Measurements from ENCODE around the gene PACS1.

Gene PACS1

DNA sequence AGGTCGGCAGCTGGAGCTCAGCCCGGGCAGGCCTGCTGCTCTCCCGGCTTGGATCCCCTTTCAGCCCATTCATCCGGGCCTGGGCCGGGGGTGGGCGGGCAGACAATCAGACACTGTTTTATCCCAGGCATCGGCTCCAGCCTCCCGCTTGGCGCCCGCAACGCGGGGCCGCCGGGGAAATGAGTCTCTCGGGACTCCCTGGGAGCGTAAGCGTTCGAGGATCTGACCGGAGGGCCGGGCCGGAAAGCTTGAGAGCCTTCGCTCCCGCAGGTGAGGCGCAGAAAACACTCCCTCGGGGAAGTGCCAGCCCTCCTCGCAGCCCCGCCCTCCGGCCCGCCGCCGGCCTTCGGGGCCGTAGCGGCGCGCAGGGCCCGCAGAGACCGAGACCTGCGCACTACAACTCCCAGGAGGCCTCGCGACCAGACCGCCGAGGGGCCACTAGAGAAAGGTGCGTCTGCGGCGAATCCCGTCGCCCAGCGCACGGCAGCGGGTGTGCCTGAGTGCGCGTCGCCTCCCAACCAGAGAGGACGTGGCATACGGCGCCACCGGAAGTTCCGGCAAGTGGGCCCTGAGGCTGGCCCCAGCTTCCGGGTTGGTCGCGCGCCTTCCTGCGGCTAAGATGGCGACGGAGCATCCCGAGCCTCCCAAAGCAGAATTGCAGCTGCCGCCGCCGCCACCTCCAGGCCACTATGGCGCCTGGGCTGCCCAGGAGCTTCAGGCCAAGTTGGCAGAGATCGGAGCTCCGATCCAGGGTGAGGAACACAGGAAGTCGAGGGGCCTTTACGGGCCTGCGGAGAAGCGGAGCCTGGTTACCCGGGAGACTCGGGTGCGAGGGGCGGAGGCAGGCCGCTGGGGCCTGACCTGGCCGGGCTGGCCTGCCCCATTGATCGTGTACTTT lies 18.1 kb upstream of the PACS1 start, which contains the start of gene SF3B2:
Gene SF3B2, plus strand, starts transcription at position 599 of the 898 bp plus-strand sequence. Its CDS starts 21 bp downstream, at position 620.
- TF ChIP-seq EZH2phosphoT487 (IDR thresholded peaks at IDR 0.05; ENCODE audit: low read depth) (no peak), CTCF (IDR thresholded peaks at IDR 0.05; ENCODE audit: low read depth, low read length) (no peak)
- Histone ChIP-seq H3K36me3 (replicated peaks; ENCODE audit: low read depth, low read length) (peaks cover 30% of the 10 kb centered on the region), H3K4me3 (ENCODE audit: low read length) (peak within 1 kb of the TSS; percentile 94), H3K4me2 (ENCODE audit: low read length) (peak within 1 kb of the TSS; percentile 96), H3K27me3 (ENCODE audit: low read depth, low read length) (no peaks in the 10 kb centered on the region), H2AFZ (ENCODE audit: low read depth, low read length) (peak within 1 kb of the TSS; percentile 19; the same call in 1 of the 2 replicates), H3K9ac (ENCODE audit: low read length) (peak within 1 kb of the TSS; percentile 95), H4K20me1 (ENCODE audit: insufficient read depth, low read length) (no peaks in the 10 kb centered on the region), H3K9me3 (ENCODE audit: insufficient read depth, low read length) (no peaks in the 10 kb centered on the region), H3K79me2 (ENCODE audit: low read length) (peaks cover 30% of the 10 kb centered on the region), H3K4me1 (ENCODE audit: low read length) (peaks cover 17% of the 10 kb centered on the region), H3K27ac (ENCODE audit: low read length) (peak within 1 kb of the TSS; percentile 63)

DNA sequence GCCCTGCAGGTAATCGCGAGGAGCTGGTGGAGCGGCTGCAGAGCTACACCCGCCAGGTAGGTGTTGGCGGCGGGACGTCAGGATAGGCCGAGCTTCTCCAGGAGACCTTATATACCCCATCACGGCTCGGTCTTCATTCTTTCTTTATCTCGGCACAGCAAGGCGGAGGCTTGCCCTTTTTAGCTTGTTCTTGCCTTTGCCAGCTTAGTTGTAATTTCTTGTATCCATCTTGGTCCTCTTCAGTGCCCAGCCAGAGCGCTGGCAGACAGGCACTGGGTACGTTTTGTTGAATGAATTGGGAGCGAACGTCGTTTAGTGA lies 17.4 kb upstream of the PACS1 start:
- Histone ChIP-seq H3K4me3 (ENCODE audit: low read length) (peak overlapping the region; percentile 94), H3K79me2 (ENCODE audit: low read length) (peaks cover 30% of the 10 kb centered on the region), H3K36me3 (replicated peaks; ENCODE audit: low read depth, low read length) (peaks cover 34% of the 10 kb centered on the region), H2AFZ (ENCODE audit: low read depth, low read length) (0 out of 2 replicates have a peak overlapping the region, but pooled peaks have one; percentile 3), H3K9ac (ENCODE audit: low read length) (peak overlapping the region; percentile 95), H4K20me1 (ENCODE audit: insufficient read depth, low read length) (no peaks in the 10 kb centered on the region), H3K27me3 (ENCODE audit: low read depth, low read length) (no peaks in the 10 kb centered on the region), H3K4me2 (ENCODE audit: low read length) (peak overlapping the region; percentile 83), H3K9me3 (ENCODE audit: insufficient read depth, low read length) (no peaks in the 10 kb centered on the region), H3K27ac (ENCODE audit: low read length) (peak overlapping the region; percentile 36), H3K4me1 (ENCODE audit: low read length) (peaks cover 17% of the 10 kb centered on the region)
- TF ChIP-seq EZH2phosphoT487 (IDR thresholded peaks at IDR 0.05; ENCODE audit: low read depth): no peak
- no peak for TF ChIP-seq CTCF (IDR thresholded peaks at IDR 0.05; ENCODE audit: low read depth, low read length)

GRCh38 chr11:66055021-66055420 lies 15.1 kb upstream of the PACS1 start:
- H3K9ac ChIP-seq (ENCODE audit: low read length): no peak overlapping the region
- no peak overlapping the region for H2AFZ ChIP-seq (ENCODE audit: low read depth, low read length)
- no peak overlapping the region for H3K4me3 ChIP-seq (ENCODE audit: low read length)
- no peaks in the 10 kb centered on the region for H3K9me3 ChIP-seq (ENCODE audit: insufficient read depth, low read length)
- H3K27me3 ChIP-seq (ENCODE audit: low read depth, low read length): no peaks in the 10 kb centered on the region
- H3K36me3 ChIP-seq (replicated peaks; ENCODE audit: low read depth, low read length): peaks cover 57% of the 10 kb centered on the region
- TF ChIP-seq CTCF (IDR thresholded peaks at IDR 0.05; ENCODE audit: low read depth, low read length): no peak
- TF ChIP-seq EZH2phosphoT487 (IDR thresholded peaks at IDR 0.05; ENCODE audit: low read depth): no peak
- peaks cover 30% of the 10 kb centered on the region for H3K79me2 ChIP-seq (ENCODE audit: low read length)
- H3K4me1 ChIP-seq (ENCODE audit: low read length): peaks cover 26% of the 10 kb centered on the region
- no peak overlapping the region for H3K4me2 ChIP-seq (ENCODE audit: low read length)
- no peaks in the 10 kb centered on the region for H4K20me1 ChIP-seq (ENCODE audit: insufficient read depth, low read length)
- no peak overlapping the region for H3K27ac ChIP-seq (ENCODE audit: low read length)

- peaks cover 17% of the 10 kb centered on the region for H3K4me1 ChIP-seq (ENCODE audit: low read length)
- H3K4me2 ChIP-seq (ENCODE audit: low read length): no peak overlapping the region
- H3K4me3 ChIP-seq (ENCODE audit: low read length): no peak overlapping the region
- H3K79me2 ChIP-seq (ENCODE audit: low read length): peaks cover 30% of the 10 kb centered on the region
- H3K27me3 ChIP-seq (ENCODE audit: low read depth, low read length): no peaks in the 10 kb centered on the region
- TF ChIP-seq EZH2phosphoT487 (IDR thresholded peaks at IDR 0.05; ENCODE audit: low read depth) (no peak), CTCF (IDR thresholded peaks at IDR 0.05; ENCODE audit: low read depth, low read length) (no peak)
- H3K36me3 ChIP-seq (replicated peaks; ENCODE audit: low read depth, low read length): peaks cover 72% of the 10 kb centered on the region
- no peaks in the 10 kb centered on the region for H4K20me1 ChIP-seq (ENCODE audit: insufficient read depth, low read length)
- H2AFZ ChIP-seq (ENCODE audit: low read depth, low read length): no peak overlapping the region
- no peak overlapping the region for H3K9ac ChIP-seq (ENCODE audit: low read length)
- H3K27ac ChIP-seq (ENCODE audit: low read length): no peak overlapping the region
- H3K9me3 ChIP-seq (ENCODE audit: insufficient read depth, low read length): no peaks in the 10 kb centered on the region
Measured at GRCh38 chr11:66056501-66056900, 13.6 kb upstream of the PACS1 start.
